Gastroesophageal sphincter (tissue), 4 donors: ENCODE measurements around the gene SLC1A4. TPM values are rescaled to one million over a fixed set of nuclear protein-coding genes. Genes with fewer than 3 reads are reported as not detected.
"Not testable (repeated sequence)": the region's sequence is repeated elsewhere in the genome, so short reads cannot be mapped to it uniquely, and the experiment has no call there.

Experiments
- ATAC-seq: fragments of 150-250 bp; one replicate; pipeline ENCODE4 v1.9.1; 2016; ENCODE audit warnings: mild to moderate bottlenecking, moderate library complexity
- H3K27ac ChIP-seq, 4 donors: fragments of 200-600 bp; sonication (generic) in 3 of 4; 1 replicate in 3 of 4; 2 replicates in 1 of 4; pipeline ENCODE4 v1.5.1; 2016 to 2019
- H3K27me3 ChIP-seq: fragments of 200-600 bp; sonication (generic); one replicate; pipeline ENCODE4 v1.5.1; 2019
- H3K36me3 ChIP-seq, 2 donors: fragments of 200-600 bp; sonication (generic); one replicate each; pipeline ENCODE4 v1.5.1; 2019; ENCODE audit warnings: control low read depth in 1 of 2
- H3K4me1 ChIP-seq, 3 donors: fragments of 200-600 bp; sonication (generic); 1 replicate in 2 of 3; 2 replicates in 1 of 3; pipeline ENCODE4 v1.5.1; 2016 to 2019; ENCODE audit warnings: control low read depth in 2 of 3
- H3K4me3 ChIP-seq, 2 donors: fragments of 200-600 bp; sonication (generic); one replicate each; pipeline ENCODE4 v1.5.1; 2019; ENCODE audit warnings: mild to moderate bottlenecking in 1 of 2, moderate library complexity in 1 of 2
- H3K9me3 ChIP-seq, 3 donors: fragments of 200-600 bp; sonication (generic); one replicate each; pipeline ENCODE4 v1.5.1; 2017 to 2019; ENCODE audit warnings: control low read depth in 2 of 3
- CTCF ChIP-seq, 4 experiments: fragments of 200-600 bp in 2 of 4; fragments of 450-650 bp in 2 of 4; sonication (generic) in 1 of 4; IDR thresholded peaks; one replicate each; pipeline ENCODE4 v1.5.1; 2017 to 2019; ENCODE audit warnings: antibody characterized with exemption in 4 of 4, mild to moderate bottlenecking in 2 of 4, moderate library complexity in 2 of 4
- EP300 ChIP-seq: sonication (generic); formaldehyde crosslinking; IDR thresholded peaks from one replicate; pipeline ENCODE4 v1.6.1; 2017; ENCODE audit warnings: antibody characterized with exemption, mild to moderate bottlenecking
- POLR2A ChIP-seq, 2 donors: fragments of 450-650 bp; IDR thresholded peaks; one replicate each; pipeline ENCODE4 v1.6.1; 2017; ENCODE audit warnings: antibody characterized with exemption in 2 of 2, mild to moderate bottlenecking in 2 of 2, moderate library complexity in 1 of 2
- POLR2AphosphoS5 ChIP-seq: sonication (generic); formaldehyde crosslinking; IDR thresholded peaks from one replicate; pipeline ENCODE4 v1.6.1; 2017; ENCODE audit warnings: antibody characterized with exemption
- WGBS, 2 donors: methylation state at CpG; one replicate each; pipeline ENCODE4 v1.1.5; 2018; ENCODE audit warnings: low coverage in 1 of 2; 5-methylcytosine and 5-hydroxymethylcytosine counted together
- total RNA-seq, 4 donors: library from RNA; depleted of rRNA; stranded (reverse); fragments of >200 nt; gene quantifications; one replicate each; pipeline ENCODE4 v1.1.0, GENCODE V29; 2016

SLC1A4 gene
- total RNA-seq, 4 donors from 2014 or later: 9.0 to 13.8 (median 11.3) TPM

GRCh38 chr2:65019010-65019409, 29.8 kb downstream of the SLC1A4 start:
- 64 to 80% methylated on average over 1 of the region's 1 CpG for WGBS, 2 donors
- Histone ChIP-seq H3K27me3 (no peaks in the 10 kb centered on the region), H3K4me1 (no peaks in the 10 kb centered on the region), H3K27ac (no peak overlapping the region), H3K9me3 (no peaks in the 10 kb centered on the region), H3K36me3 (peaks cover 0 to 89% of the 10 kb centered on the region in 2 donors), H3K4me3 (no peak overlapping the region)
- TF ChIP-seq POLR2AphosphoS5 (no peak), EP300 (no peak), POLR2A (IDR thresholded peaks at IDR 0.05) (no peak), CTCF (IDR thresholded peaks at IDR 0.05) (no peak)
- no peak for ATAC-seq

GRCh38 chr2:65019675-65020195, 30.5 kb downstream of the SLC1A4 start:
- no peak overlapping the region for H3K4me3 ChIP-seq
- H3K36me3 ChIP-seq: peaks cover 0 to 82% of the 10 kb centered on the region in 2 donors
- 82 to 98% methylated on average over 3 to 4 of the region's 8 CpGs for WGBS, 2 donors
- H3K27ac ChIP-seq: no peak overlapping the region
- H3K9me3 ChIP-seq: no peaks in the 10 kb centered on the region
- no peak for ATAC-seq
- no peaks in the 10 kb centered on the region for H3K27me3 ChIP-seq
- no peaks in the 10 kb centered on the region for H3K4me1 ChIP-seq
- TF ChIP-seq CTCF (IDR thresholded peaks at IDR 0.05): no peak
- no peak for TF ChIP-seq POLR2AphosphoS5

- WGBS, 2 donors: 80 to 88% methylated on average over 1 of the region's 1 CpG
- not testable (repeated sequence) for ATAC-seq, H3K9me3 ChIP-seq, H3K27ac ChIP-seq, H3K27me3 ChIP-seq, H3K4me3 ChIP-seq, H3K4me1 ChIP-seq
- peaks cover 0 to 80% of the 10 kb centered on the region in 2 donors for H3K36me3 ChIP-seq
Observed at GRCh38 chr2:65020251-65020650, 31.1 kb downstream of the SLC1A4 start.

GRCh38 chr2:65020943-65021528, 31.8 kb downstream of the SLC1A4 start:
- Histone ChIP-seq H3K4me1 (no peaks in the 10 kb centered on the region), H3K4me3 (no peak overlapping the region), H3K27ac (no peak overlapping the region), H3K9me3 (no peaks in the 10 kb centered on the region), H3K36me3 (peaks cover 0 to 76% of the 10 kb centered on the region in 2 donors), H3K27me3 (no peaks in the 10 kb centered on the region)
- 71% methylated on average over 1 of the region's 11 CpGs; no CpG with 5 or more reads in 1 of the 2 donors for WGBS, 2 donors
- ATAC-seq: no peak
- no peak for TF ChIP-seq EP300
- TF ChIP-seq POLR2A (IDR thresholded peaks at IDR 0.05): no peak
- no peak for TF ChIP-seq POLR2AphosphoS5
- no peak for TF ChIP-seq CTCF (IDR thresholded peaks at IDR 0.05)

- TF ChIP-seq POLR2A (IDR thresholded peaks at IDR 0.05): no peak
- Histone ChIP-seq H3K4me1 (no peaks in the 10 kb centered on the region), H3K4me3 (no peak overlapping the region), H3K36me3 (peaks cover 0 to 69% of the 10 kb centered on the region in 2 donors), H3K9me3 (no peaks in the 10 kb centered on the region), H3K27ac (no peak overlapping the region), H3K27me3 (no peaks in the 10 kb centered on the region)
- no peak for ATAC-seq
- 62 to 76% methylated on average over 3 to 4 of the region's 4 CpGs for WGBS, 2 donors
Observed at GRCh38 chr2:65021709-65022108, 32.5 kb downstream of the SLC1A4 start.

- H3K27me3 ChIP-seq: no peaks in the 10 kb centered on the region
- H3K9me3 ChIP-seq: no peaks in the 10 kb centered on the region
- peaks cover 0 to 64% of the 10 kb centered on the region in 2 donors for H3K36me3 ChIP-seq
- H3K4me3 ChIP-seq: no peak overlapping the region
- TF ChIP-seq POLR2AphosphoS5: no peak
- TF ChIP-seq POLR2A (IDR thresholded peaks at IDR 0.05): no peak
- TF ChIP-seq EP300: no peak
- TF ChIP-seq CTCF (IDR thresholded peaks at IDR 0.05): no peak
- ATAC-seq: no peak
- H3K27ac ChIP-seq: no peak overlapping the region
- no peaks in the 10 kb centered on the region for H3K4me1 ChIP-seq
- WGBS, 2 donors: 77 to 100% methylated on average over 4 of the region's 6 CpGs
Observed at GRCh38 chr2:65022189-65022588, 33.0 kb downstream of the SLC1A4 start.
